PC-3 (cell line): ENCODE results near the gene CAMK2A.

ENCODE experiments used
- EZH2 ChIP-seq: fragments of 300-600 bp; sonication (generic); IDR thresholded peaks from one replicate; pipeline ENCODE4 v1.6.1; 2017; ENCODE audit warnings: antibody characterized with exemption, mild to moderate bottlenecking, low read length; ENCODE audit not compliant: unreplicated experiment
- EZH2phosphoT487 ChIP-seq: fragments of 300-600 bp; sonication (generic); IDR thresholded peaks from 2 replicates; pipeline ENCODE4 v1.6.1; 2018; ENCODE audit warnings: mild to moderate bottlenecking, antibody characterized with exemption, low read length, borderline replicate concordance
- TF ChIP-seq, protein P1 (sequence below): fragments of 300-600 bp; sonication (generic); conservative IDR thresholded peaks from 2 replicates; pipeline ENCODE4 v1.5.1; 2017; ENCODE audit warnings: antibody characterized with exemption, low read depth, mild to moderate bottlenecking, low read length

DNA sequence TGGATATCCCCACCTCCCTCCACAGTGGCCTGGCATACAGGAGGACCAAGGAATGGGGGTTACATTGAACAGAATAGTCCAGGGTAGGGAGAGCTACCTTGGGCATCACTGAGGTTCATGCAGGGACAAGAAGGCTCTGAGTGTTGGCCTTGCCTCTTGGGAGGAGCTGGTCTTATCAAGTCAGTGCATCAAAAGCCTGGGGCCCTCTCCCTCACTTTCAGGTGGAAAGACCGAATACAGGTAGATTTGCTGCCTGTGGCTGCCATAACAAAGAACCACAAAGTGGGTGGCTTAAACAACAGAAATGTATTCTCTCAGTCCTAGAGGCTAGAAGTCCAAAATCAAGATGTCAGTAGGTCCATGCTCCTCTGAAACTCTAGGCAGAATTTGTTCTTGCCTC lies 31.6 kb upstream of the CAMK2A start:
- no peak for TF ChIP-seq EZH2
- TF ChIP-seq, protein P1, sequence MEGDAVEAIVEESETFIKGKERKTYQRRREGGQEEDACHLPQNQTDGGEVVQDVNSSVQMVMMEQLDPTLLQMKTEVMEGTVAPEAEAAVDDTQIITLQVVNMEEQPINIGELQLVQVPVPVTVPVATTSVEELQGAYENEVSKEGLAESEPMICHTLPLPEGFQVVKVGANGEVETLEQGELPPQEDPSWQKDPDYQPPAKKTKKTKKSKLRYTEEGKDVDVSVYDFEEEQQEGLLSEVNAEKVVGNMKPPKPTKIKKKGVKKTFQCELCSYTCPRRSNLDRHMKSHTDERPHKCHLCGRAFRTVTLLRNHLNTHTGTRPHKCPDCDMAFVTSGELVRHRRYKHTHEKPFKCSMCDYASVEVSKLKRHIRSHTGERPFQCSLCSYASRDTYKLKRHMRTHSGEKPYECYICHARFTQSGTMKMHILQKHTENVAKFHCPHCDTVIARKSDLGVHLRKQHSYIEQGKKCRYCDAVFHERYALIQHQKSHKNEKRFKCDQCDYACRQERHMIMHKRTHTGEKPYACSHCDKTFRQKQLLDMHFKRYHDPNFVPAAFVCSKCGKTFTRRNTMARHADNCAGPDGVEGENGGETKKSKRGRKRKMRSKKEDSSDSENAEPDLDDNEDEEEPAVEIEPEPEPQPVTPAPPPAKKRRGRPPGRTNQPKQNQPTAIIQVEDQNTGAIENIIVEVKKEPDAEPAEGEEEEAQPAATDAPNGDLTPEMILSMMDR: no peak
- no peak for TF ChIP-seq EZH2phosphoT487
